ACHN (cell line): ENCODE measurements around the gene SAMM50.
A peak's percentile ranks its signal among the peaks of the same experiment; 100 is the strongest.

Experiments used
- DNase-seq: peaks from one replicate; pipeline ENCODE4 v3.0.0-alpha.2; 2015
- in situ Hi-C: cut with HindIII; loops from 2 replicates; pipeline ENCODE4 v1.10.0; 2017; ENCODE audit warnings: low sequenced_read_pairs, low pct_ligation_motif_present, low pct_unique_long_range_greater_than_20kb

Gene SAMM50

GRCh38 chr22:43972931-43973462, 17.8 kb downstream of the SAMM50 start:
- in situ Hi-C loops, result no loop called here
- DNase-seq, result no peak

GRCh38 chr22:43974028-43974545, 18.8 kb downstream of the SAMM50 start:
- in situ Hi-C loops, result no loop called here
- no peak for DNase-seq

- no peak for DNase-seq
- in situ Hi-C loops, result no loop called here
Measured at GRCh38 chr22:43975041-43975440, 19.8 kb downstream of the SAMM50 start.

GRCh38 chr22:43976861-43977795, 21.9 kb downstream of the SAMM50 start:
- in situ Hi-C loops, result no loop called here
- DNase-seq, result no peak

- in situ Hi-C loops, result no loop called here
- no peak for DNase-seq
Measured at GRCh38 chr22:43978558-43978957, 23.3 kb downstream of the SAMM50 start.

- in situ Hi-C loops, result no loop called here
- no peak for DNase-seq
Measured at GRCh38 chr22:43980579-43980978, 25.3 kb downstream of the SAMM50 start.

- no peak for DNase-seq
- in situ Hi-C loops, result no loop called here
Measured at GRCh38 chr22:43980996-43981395, 25.8 kb downstream of the SAMM50 start.

GRCh38 chr22:43983808-43984207, 28.6 kb downstream of the SAMM50 start:
- in situ Hi-C loops, result no loop called here
- no peak for DNase-seq

GRCh38 chr22:43985532-43985931, 30.3 kb downstream of the SAMM50 start:
- no peak for DNase-seq
- in situ Hi-C loops, result no loop called here

- DNase-seq, result no peak
- in situ Hi-C loops, result no loop called here
Measured at GRCh38 chr22:43988116-43988820, 33.0 kb downstream of the SAMM50 start.

- DNase-seq, result no peak
- in situ Hi-C loops, result no loop called here
Measured at GRCh38 chr22:43988960-43989359, 33.7 kb downstream of the SAMM50 start.

GRCh38 chr22:43990044-43990443, 34.8 kb downstream of the SAMM50 start:
- no peak for DNase-seq
- in situ Hi-C loops, result no loop called here

GRCh38 chr22:43991316-43992020, 36.2 kb downstream of the SAMM50 start:
- in situ Hi-C loops, result no loop called here

GRCh38 chr22:43992331-43992821, 37.1 kb downstream of the SAMM50 start:
- no peak for DNase-seq
- in situ Hi-C loops, result no loop called here

More at GRCh38 chr22:43991316-43992020, 36.2 kb downstream of the SAMM50 start:
- DNase-seq, result no peak

GRCh38 chr22:43993072-43993760, 38.0 kb downstream of the SAMM50 start:
- in situ Hi-C loops, result no loop called here

GRCh38 chr22:43994006-43994405, 38.8 kb downstream of the SAMM50 start:
- in situ Hi-C loops, result no loop called here
- no peak for DNase-seq

More at GRCh38 chr22:43993072-43993760, 38.0 kb downstream of the SAMM50 start:
- peak; percentile 50 for DNase-seq

GRCh38 chr22:43994416-43994815, 39.2 kb downstream of the SAMM50 start:
- no peak for DNase-seq
- in situ Hi-C loops, result no loop called here
